GM12878 (cell line): ENCODE measurements around the gene ADAMTS16.

Experiments
- NBN ChIP-seq: fragments of 450-650 bp; IDR thresholded peaks from 2 replicates; pipeline ENCODE4 v1.6.1; 2016
- RB1 ChIP-seq: fragments of 450-650 bp; formaldehyde crosslinking; IDR thresholded peaks from 2 replicates; pipeline ENCODE4 v1.6.1; 2017; ENCODE audit warnings: mild to moderate bottlenecking, borderline replicate concordance
- SMC3 ChIP-seq: IDR thresholded peaks from 2 replicates; pipeline ENCODE4 v1.6.1; 2011; ENCODE audit warnings: low read length, improper control_type of control experiment, borderline replicate concordance
- TAF1 ChIP-seq: IDR thresholded peaks from 2 replicates; pipeline ENCODE4 v1.6.1; 2011; ENCODE audit warnings: mild to moderate bottlenecking, low read depth, low read length, borderline replicate concordance
- TF ChIP-seq, protein P1 (sequence below), 3 experiments: IDR thresholded peaks in 2 of 3; conservative IDR thresholded peaks in 1 of 3; 2 replicates each; pipeline ENCODE4 v1.5.1; 2011; ENCODE audit warnings: low read depth in 3 of 3, low read length in 3 of 3, mild to moderate bottlenecking in 3 of 3, control low read depth in 2 of 3, moderate library complexity in 2 of 3, inconsistent platforms in 1 of 3, mixed read lengths in 1 of 3; ENCODE audit not compliant: control insufficient read depth in 2 of 3, insufficient read depth in 1 of 3; ENCODE audit errors: extremely low read depth in 1 of 3
- TF ChIP-seq, protein P2 (sequence below): IDR thresholded peaks from 2 replicates; pipeline ENCODE4 v1.6.1; 2012; ENCODE audit warnings: low read depth, low read length, improper control_type of control experiment

DNA sequence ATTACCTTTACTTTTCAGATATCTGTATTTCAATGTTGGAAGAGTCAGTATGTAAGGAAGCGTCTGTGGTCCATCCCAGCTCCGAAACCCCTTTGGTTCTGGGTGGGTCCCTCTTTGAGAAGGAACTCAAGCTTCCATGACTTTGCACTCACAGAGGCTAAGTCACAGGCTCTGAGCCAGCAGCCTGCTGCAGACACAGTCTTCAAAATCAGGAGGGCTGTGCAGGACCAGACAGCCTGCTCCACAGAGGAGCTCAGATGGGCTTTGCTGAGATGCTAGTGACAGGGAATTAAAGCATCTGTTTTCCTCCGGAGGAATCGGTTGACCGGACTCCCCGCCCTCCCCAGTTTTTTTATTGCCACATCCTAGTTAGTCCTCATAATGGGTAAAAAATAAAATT, 155.9 kb downstream of the ADAMTS16 start:
- TF ChIP-seq NBN (no peak), SMC3 (no peak), TAF1 (no peak), RB1 (no peak)
- TF ChIP-seq, protein P1, sequence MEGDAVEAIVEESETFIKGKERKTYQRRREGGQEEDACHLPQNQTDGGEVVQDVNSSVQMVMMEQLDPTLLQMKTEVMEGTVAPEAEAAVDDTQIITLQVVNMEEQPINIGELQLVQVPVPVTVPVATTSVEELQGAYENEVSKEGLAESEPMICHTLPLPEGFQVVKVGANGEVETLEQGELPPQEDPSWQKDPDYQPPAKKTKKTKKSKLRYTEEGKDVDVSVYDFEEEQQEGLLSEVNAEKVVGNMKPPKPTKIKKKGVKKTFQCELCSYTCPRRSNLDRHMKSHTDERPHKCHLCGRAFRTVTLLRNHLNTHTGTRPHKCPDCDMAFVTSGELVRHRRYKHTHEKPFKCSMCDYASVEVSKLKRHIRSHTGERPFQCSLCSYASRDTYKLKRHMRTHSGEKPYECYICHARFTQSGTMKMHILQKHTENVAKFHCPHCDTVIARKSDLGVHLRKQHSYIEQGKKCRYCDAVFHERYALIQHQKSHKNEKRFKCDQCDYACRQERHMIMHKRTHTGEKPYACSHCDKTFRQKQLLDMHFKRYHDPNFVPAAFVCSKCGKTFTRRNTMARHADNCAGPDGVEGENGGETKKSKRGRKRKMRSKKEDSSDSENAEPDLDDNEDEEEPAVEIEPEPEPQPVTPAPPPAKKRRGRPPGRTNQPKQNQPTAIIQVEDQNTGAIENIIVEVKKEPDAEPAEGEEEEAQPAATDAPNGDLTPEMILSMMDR (IDR thresholded peaks at IDR 0.05 in 2 of 3, conservative IDR thresholded peaks at IDR 0.05 in 1 of 3; ENCODE audit: control insufficient read depth in 2 of 3, extremely low read depth in 1 of 3, insufficient read depth in 1 of 3, low read depth in 3 of 3, low read length in 3 of 3): no peak
- TF ChIP-seq, protein P2, sequence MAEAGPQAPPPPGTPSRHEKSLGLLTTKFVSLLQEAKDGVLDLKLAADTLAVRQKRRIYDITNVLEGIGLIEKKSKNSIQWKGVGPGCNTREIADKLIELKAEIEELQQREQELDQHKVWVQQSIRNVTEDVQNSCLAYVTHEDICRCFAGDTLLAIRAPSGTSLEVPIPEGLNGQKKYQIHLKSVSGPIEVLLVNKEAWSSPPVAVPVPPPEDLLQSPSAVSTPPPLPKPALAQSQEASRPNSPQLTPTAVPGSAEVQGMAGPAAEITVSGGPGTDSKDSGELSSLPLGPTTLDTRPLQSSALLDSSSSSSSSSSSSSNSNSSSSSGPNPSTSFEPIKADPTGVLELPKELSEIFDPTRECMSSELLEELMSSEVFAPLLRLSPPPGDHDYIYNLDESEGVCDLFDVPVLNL: no peak
